KMS-11 (cell line): ENCODE measurements around the gene CHRNB4.

Source experiments
- H2AFZ ChIP-seq: fragments of 200-600 bp; sonication (generic); 2 replicates; pipeline ENCODE4 v1.6.1; 2016; ENCODE audit warnings: antibody characterized with exemption, mixed run types, low read depth
- H3K27ac ChIP-seq: fragments of 200-600 bp; sonication (generic); 2 replicates; pipeline ENCODE4 v1.6.1; 2016; ENCODE audit warnings: mild to moderate bottlenecking, mixed run types
- H3K27me3 ChIP-seq: fragments of 200-600 bp; sonication (generic); 2 replicates; pipeline ENCODE4 v1.6.1; 2017; ENCODE audit warnings: mild to moderate bottlenecking, low read depth, mixed run types, moderate library complexity; ENCODE audit not compliant: insufficient read depth
- H3K36me3 ChIP-seq: fragments of 200-600 bp; sonication (generic); 2 replicates; pipeline ENCODE4 v1.6.1; 2017; ENCODE audit warnings: mild to moderate bottlenecking, mixed run types; ENCODE audit not compliant: insufficient read depth
- H3K4me1 ChIP-seq: fragments of 200-600 bp; sonication (generic); 2 replicates; pipeline ENCODE4 v1.6.1; 2016; ENCODE audit warnings: mild to moderate bottlenecking, low read depth, mixed run types; ENCODE audit not compliant: poor library complexity, severe bottlenecking
- H3K4me2 ChIP-seq: fragments of 200-600 bp; sonication (generic); 2 replicates; pipeline ENCODE4 v1.7.0; 2016; ENCODE audit warnings: mild to moderate bottlenecking, mixed run types
- H3K4me3 ChIP-seq: fragments of 200-600 bp; sonication (generic); IDR thresholded peaks from 2 replicates; pipeline ENCODE4 v1.6.1; 2017; ENCODE audit warnings: low read depth, low read length, mixed read lengths; ENCODE audit not compliant: insufficient read depth
- H3K79me2 ChIP-seq: fragments of 200-600 bp; sonication (generic); 2 replicates; pipeline ENCODE4 v1.6.1; 2016; ENCODE audit warnings: low read depth, mixed run types; ENCODE audit not compliant: insufficient read depth
- H3K9ac ChIP-seq: fragments of 200-600 bp; sonication (generic); 2 replicates; pipeline ENCODE4 v1.6.1; 2016; ENCODE audit warnings: mild to moderate bottlenecking, mixed run types
- H4K20me1 ChIP-seq: fragments of 200-600 bp; sonication (generic); 2 replicates; pipeline ENCODE4 v1.6.1; 2016; ENCODE audit warnings: mild to moderate bottlenecking, mixed run types; ENCODE audit not compliant: insufficient read depth
- TF ChIP-seq, protein P1 (sequence below): fragments of 200-600 bp; sonication (generic); conservative IDR thresholded peaks from 2 replicates; pipeline ENCODE4 v1.6.1; 2017; ENCODE audit warnings: low read depth, mild to moderate bottlenecking, antibody characterized with exemption, low read length, moderate library complexity, mixed read lengths

The CHRNB4 gene

DNA sequence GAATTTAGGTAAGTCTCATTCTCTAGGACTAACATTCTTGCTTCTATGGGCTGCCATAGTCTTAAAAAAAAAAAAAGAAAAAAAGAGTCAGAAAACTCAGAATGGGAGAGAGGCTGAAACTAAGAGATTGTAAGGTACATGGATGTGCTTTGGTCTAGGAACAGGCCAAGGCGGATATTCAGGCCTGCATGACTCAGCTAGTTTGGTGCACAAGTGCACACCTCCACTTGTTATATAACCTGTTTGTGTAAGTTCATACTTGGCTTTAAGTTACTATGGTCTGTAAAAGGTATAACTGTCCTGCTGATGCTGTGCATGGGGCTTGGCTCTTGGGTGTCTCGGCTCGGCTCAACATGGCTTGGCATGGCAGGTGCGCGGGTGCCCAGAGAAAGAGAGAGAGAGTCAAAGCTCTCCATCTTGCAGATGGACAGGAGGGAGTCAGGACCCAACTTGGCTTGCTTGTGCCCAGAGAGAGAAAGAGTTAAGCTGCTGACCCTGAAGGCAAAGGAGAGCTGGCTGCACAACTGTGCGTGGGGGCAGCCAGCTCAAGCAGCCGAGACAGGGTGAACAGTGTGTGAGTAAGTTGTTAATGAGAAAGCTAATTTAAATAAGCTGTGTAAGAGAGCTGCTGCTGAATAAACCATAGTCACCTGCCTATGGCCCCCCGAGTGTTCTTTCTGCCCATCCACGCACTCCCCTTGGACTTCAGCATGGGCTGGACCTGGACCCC lies 31.4 kb upstream of the CHRNB4 start:
- Histone ChIP-seq H3K4me2 (no peak overlapping the region), H3K79me2 (no peaks in the 10 kb centered on the region), H3K27me3 (no peaks in the 10 kb centered on the region), H3K27ac (no peak overlapping the region), H3K4me1 (no peaks in the 10 kb centered on the region), H3K4me3 (no peak overlapping the region), H3K9ac (no peak overlapping the region), H3K36me3 (no peaks in the 10 kb centered on the region), H2AFZ (no peak overlapping the region), H4K20me1 (no peaks in the 10 kb centered on the region)
- TF ChIP-seq, protein P1, sequence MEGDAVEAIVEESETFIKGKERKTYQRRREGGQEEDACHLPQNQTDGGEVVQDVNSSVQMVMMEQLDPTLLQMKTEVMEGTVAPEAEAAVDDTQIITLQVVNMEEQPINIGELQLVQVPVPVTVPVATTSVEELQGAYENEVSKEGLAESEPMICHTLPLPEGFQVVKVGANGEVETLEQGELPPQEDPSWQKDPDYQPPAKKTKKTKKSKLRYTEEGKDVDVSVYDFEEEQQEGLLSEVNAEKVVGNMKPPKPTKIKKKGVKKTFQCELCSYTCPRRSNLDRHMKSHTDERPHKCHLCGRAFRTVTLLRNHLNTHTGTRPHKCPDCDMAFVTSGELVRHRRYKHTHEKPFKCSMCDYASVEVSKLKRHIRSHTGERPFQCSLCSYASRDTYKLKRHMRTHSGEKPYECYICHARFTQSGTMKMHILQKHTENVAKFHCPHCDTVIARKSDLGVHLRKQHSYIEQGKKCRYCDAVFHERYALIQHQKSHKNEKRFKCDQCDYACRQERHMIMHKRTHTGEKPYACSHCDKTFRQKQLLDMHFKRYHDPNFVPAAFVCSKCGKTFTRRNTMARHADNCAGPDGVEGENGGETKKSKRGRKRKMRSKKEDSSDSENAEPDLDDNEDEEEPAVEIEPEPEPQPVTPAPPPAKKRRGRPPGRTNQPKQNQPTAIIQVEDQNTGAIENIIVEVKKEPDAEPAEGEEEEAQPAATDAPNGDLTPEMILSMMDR: no peak

DNA sequence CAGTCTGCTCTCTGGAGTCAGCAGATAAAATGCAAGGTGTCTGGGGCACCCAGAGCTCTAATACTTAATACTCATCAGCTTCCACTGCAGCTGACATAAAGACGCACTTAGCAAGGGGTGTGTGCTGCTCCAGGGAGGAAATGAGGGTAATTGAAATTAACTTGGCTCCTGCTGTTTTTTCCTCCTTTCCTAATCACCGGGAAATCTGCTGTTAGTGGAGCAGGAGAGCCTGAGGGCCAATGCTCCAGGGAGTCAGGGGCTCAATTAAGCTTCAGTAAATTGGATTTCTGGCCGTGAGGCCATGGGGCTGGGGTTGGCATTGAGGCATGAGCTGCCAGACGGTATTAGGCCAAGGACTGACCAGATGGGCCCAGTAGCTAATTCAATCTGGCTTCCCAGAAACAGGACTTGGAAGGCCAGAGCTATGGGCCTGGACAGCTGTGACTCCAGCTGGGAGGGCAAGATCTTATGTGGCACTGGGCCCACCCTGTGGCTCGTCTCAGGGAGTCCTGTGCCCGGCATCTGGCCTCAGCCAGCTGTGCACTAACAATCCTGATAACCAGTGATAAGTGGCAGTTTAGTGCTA lies 30.7 kb upstream of the CHRNB4 start:
- Histone ChIP-seq H3K4me3 (no peak overlapping the region), H3K4me2 (no peak overlapping the region), H3K9ac (no peak overlapping the region), H3K79me2 (no peaks in the 10 kb centered on the region), H3K4me1 (no peaks in the 10 kb centered on the region), H3K27ac (no peak overlapping the region), H4K20me1 (no peaks in the 10 kb centered on the region), H3K36me3 (no peaks in the 10 kb centered on the region), H3K27me3 (no peaks in the 10 kb centered on the region), H2AFZ (no peak overlapping the region)
- TF ChIP-seq, protein P1: no peak

DNA sequence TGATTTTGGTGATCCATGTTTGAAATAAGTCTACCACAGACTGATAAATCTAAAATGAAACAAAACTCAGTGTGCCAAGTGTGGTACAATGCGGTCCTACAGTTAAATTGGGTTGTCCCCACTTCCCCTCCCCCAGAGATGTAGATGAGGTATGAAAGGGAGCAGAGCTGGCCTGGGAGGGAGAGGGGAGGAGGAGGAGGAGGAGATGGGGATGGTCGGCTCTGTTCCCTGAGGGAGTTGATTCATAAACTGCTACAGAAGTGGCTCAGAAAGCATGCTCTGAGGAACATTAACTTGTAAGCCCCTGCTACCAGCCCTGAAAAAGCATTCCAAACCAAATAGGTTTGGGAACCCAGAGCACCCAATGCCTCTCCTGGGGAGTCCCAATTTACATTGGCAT lies 28.0 kb upstream of the CHRNB4 start:
- no peaks in the 10 kb centered on the region for H3K36me3 ChIP-seq
- H4K20me1 ChIP-seq: no peaks in the 10 kb centered on the region
- H3K27ac ChIP-seq: no peak overlapping the region
- no peaks in the 10 kb centered on the region for H3K4me1 ChIP-seq
- H3K9ac ChIP-seq: no peak overlapping the region
- H3K4me3 ChIP-seq: no peak overlapping the region
- H3K27me3 ChIP-seq: no peaks in the 10 kb centered on the region
- no peak overlapping the region for H2AFZ ChIP-seq
- no peaks in the 10 kb centered on the region for H3K79me2 ChIP-seq
- H3K4me2 ChIP-seq: no peak overlapping the region
- TF ChIP-seq, protein P1: no peak

DNA sequence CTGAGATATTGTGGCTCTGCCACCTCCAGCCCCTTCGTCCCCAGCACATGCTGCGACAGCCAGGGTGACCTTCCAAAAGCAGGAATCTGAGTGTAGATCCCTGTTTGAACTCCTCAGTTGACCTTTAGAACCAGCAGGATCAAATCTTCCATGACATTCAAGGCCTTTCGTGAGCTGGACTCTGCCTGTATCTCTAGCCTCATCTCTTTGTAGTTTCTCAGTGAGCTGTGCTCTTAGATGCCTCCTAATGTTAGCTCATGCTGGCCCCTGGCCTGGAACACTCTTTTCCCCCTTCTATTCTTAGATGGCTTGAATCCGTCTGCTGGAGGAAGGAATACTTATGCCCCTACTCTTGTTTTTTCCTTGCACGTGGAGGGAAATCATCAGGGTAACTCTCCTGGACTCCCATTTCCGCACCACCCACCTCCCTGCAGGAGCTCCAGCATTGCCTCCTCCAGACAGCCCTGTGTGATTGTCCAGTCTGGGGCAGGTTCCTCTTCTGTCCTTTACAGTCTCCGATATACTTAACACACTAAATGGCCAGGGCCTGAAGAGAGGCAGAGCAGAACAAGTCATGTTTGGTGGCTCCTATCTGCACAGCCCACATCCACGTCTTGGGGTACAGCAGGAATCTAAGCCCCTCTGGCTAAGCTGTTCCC lies 26.7 kb upstream of the CHRNB4 start:
- Histone ChIP-seq H3K4me3 (no peak overlapping the region), H3K27ac (no peak overlapping the region), H3K27me3 (no peaks in the 10 kb centered on the region), H3K4me1 (no peaks in the 10 kb centered on the region), H2AFZ (no peak overlapping the region), H3K79me2 (no peaks in the 10 kb centered on the region), H3K9ac (no peak overlapping the region), H3K36me3 (no peaks in the 10 kb centered on the region), H4K20me1 (no peaks in the 10 kb centered on the region), H3K4me2 (no peak overlapping the region)
- TF ChIP-seq, protein P1: no peak
